HCT116 (cell line): ENCODE data around the gene RSAD2. TPM values are rescaled to one million over a fixed set of nuclear protein-coding genes. Genes with fewer than 3 reads are reported as not detected.

Experiments
- ATAC-seq: fragments of 200-7000 bp; cut with Tn5 transposase; 2 replicates; pipeline ENCODE4 v1.9.1; 2020; ENCODE audit warnings: mild to moderate bottlenecking, moderate library complexity
- BruUV-seq: library from RNA; stranded (reverse); fragments of 400-500 nt; replicated peaks from 2 replicates; lab custom pipeline; 2021; lab: Mats Ljungman, UMichigan
- CTCF ChIA-PET: fragments of 300-600 bp; sonication (Branson Sonifier 250); formaldehyde crosslinking; loops from one replicate; lab custom pipeline; 2021; ENCODE audit warnings: antibody characterized with exemption; lab: Charles Lee
- POLR2A ChIA-PET: fragments of 300-600, 350-600 bp; sonication (Branson Sonifier 250); formaldehyde crosslinking; loops from one replicate; lab custom pipeline; 2021; ENCODE audit warnings: antibody characterized with exemption; lab: Charles Lee
- RAD21 ChIA-PET, 2 experiments: fragments of 300-600 bp; sonication (Branson Sonifier 250); formaldehyde crosslinking; loops; one replicate each; lab custom pipeline; 2023; ENCODE audit warnings: low total read pairs in 2 of 2; ENCODE audit not compliant: uncharacterized antibody in 2 of 2, unreplicated experiment in 2 of 2, low non-redundant PET in 1 of 2; lab: Charles Lee
- DNase-seq: peaks from one replicate; pipeline ENCODE4 v3.0.0-alpha.2; 2010; ENCODE audit warnings: low read depth, low spot score
- H2AFZ ChIP-seq: fragments of 200-600 bp; shearing (Covaris generic), sonication (generic); 2 replicates; pipeline ENCODE4 v1.6.1; 2017; ENCODE audit warnings: low read depth, mixed run types, mixed read lengths, antibody characterized with exemption, low read length; ENCODE audit not compliant: poor library complexity, severe bottlenecking
- H3K27ac ChIP-seq: 2 replicates; pipeline ENCODE4 v1.5.1; 2012; ENCODE audit warnings: low read depth, low read length
- H3K27me3 ChIP-seq: fragments of 200-600 bp; sonication (generic); 2 replicates; pipeline ENCODE4 v1.6.1; 2016; ENCODE audit warnings: mixed run types, low read length, mixed read lengths; ENCODE audit not compliant: insufficient read depth
- H3K36me3 ChIP-seq, 2 experiments: fragments of 200-500 bp in 1 of 2; fragments of 200-600 bp in 1 of 2; sonication (Bioruptor generic) in 1 of 2; sonication (generic) in 1 of 2; 2 replicates each; pipeline versions ENCODE4 v1.5.1 to v1.6.1; 2014 to 2016; ENCODE audit warnings: low read length in 2 of 2, inconsistent platforms in 1 of 2, mixed read lengths in 1 of 2, mixed run types in 1 of 2; ENCODE audit not compliant: insufficient read depth in 2 of 2, control insufficient read depth in 1 of 2
- H3K4me1 ChIP-seq, 2 experiments: fragments of 200-600 bp in 1 of 2; sonication (generic) in 1 of 2; 2 replicates each; pipeline versions ENCODE4 v1.5.1 to v1.6.1; 2012 to 2017; ENCODE audit warnings: low read length in 2 of 2, inconsistent platforms in 1 of 2, mild to moderate bottlenecking in 1 of 2, mixed read lengths in 1 of 2, mixed run types in 1 of 2, moderate library complexity in 1 of 2; ENCODE audit not compliant: insufficient read depth in 2 of 2, control insufficient read depth in 1 of 2
- H3K4me2 ChIP-seq: fragments of 200-600 bp; sonication (generic); 2 replicates; pipeline ENCODE4 v1.6.1; 2017; ENCODE audit warnings: mixed run types, low read length, mixed read lengths
- H3K4me3 ChIP-seq, 2 experiments: fragments of 200-600 bp in 1 of 2; sonication (generic) in 1 of 2; replicated peaks in 1 of 2; 2 replicates each; pipeline ENCODE4 v1.5.1; 2011 to 2016; ENCODE audit warnings: low read length in 2 of 2, control low read depth in 1 of 2, low read depth in 1 of 2, mild to moderate bottlenecking in 1 of 2, mixed read lengths in 1 of 2, mixed run types in 1 of 2
- H3K79me2 ChIP-seq: fragments of 200-600 bp; sonication (generic); 2 replicates; pipeline ENCODE4 v1.6.1; 2017; ENCODE audit warnings: mild to moderate bottlenecking, mixed run types, low read length, moderate library complexity, mixed read lengths; ENCODE audit not compliant: insufficient read depth
- H3K9ac ChIP-seq: fragments of 200-600 bp; sonication (generic); 2 replicates; pipeline ENCODE4 v1.6.1; 2016; ENCODE audit warnings: low read length, mixed read lengths
- H3K9me2 ChIP-seq: fragments of 200-600 bp; sonication (generic), shearing (Covaris generic); 2 replicates; pipeline ENCODE4 v1.6.1; 2017; ENCODE audit warnings: mixed run types, mild to moderate bottlenecking, moderate library complexity; ENCODE audit not compliant: insufficient read depth
- H3K9me3 ChIP-seq, 2 experiments: fragments of 200-500 bp in 1 of 2; fragments of 200-600 bp in 1 of 2; sonication (Bioruptor generic) in 1 of 2; sonication (generic) in 1 of 2; 2 replicates each; pipeline ENCODE4 v1.6.1; 2014 to 2017; ENCODE audit warnings: low read length in 2 of 2, mixed read lengths in 2 of 2, inconsistent platforms in 1 of 2, low read depth in 1 of 2, mild to moderate bottlenecking in 1 of 2, mixed run types in 1 of 2, moderate library complexity in 1 of 2; ENCODE audit not compliant: control insufficient read depth in 1 of 2, insufficient read depth in 1 of 2
- H4K20me1 ChIP-seq: fragments of 200-600 bp; sonication (generic), shearing (Covaris generic); 2 replicates; pipeline ENCODE4 v1.6.1; 2017; ENCODE audit warnings: mixed run types, mild to moderate bottlenecking, moderate library complexity; ENCODE audit not compliant: insufficient read depth
- EZH2 ChIP-seq: fragments of 200-600 bp; sonication (generic); IDR thresholded peaks from 2 replicates; pipeline ENCODE4 v1.6.1; 2017; ENCODE audit warnings: antibody characterized with exemption, mixed run types
- TCF7L2 ChIP-seq: IDR thresholded peaks from 2 replicates; pipeline ENCODE4 v1.7.0; 2011; ENCODE audit warnings: borderline replicate concordance, inconsistent platforms; ENCODE audit not compliant: insufficient read depth, insufficient read length; ENCODE audit errors: extremely low read depth
- ZFX ChIP-seq: fragments of 450-650 bp; IDR thresholded peaks from 2 replicates; pipeline ENCODE4 v1.6.1; 2017
- intact Hi-C: fragments of 100-400 bp; cut with micrococcal nuclease; formaldehyde crosslinking; loops from 2 replicates; pipeline ENCODE4 v1.10.0; 2022
- total RNA-seq: library from RNA; stranded (reverse); gene quantifications from one replicate; pipeline ENCODE4 v1.2.1, GENCODE V29; 2021; ENCODE audit not compliant: unreplicated experiment
- TF ChIP-seq, protein P1 (sequence below): IDR thresholded peaks from 2 replicates; pipeline ENCODE4 v1.6.1; 2012
- TF ChIP-seq, protein P2 (sequence below): IDR thresholded peaks from 2 replicates; pipeline ENCODE4 v1.6.1; 2011; ENCODE audit warnings: mild to moderate bottlenecking, low read length, moderate library complexity; ENCODE audit not compliant: insufficient replicate concordance; ENCODE audit errors: extremely low read depth
- TF ChIP-seq, protein P3 (sequence below): IDR thresholded peaks from 2 replicates; pipeline ENCODE4 v1.6.1; 2012

Gene RSAD2
- total RNA-seq, 1 experiment from 2014 or later = not detected

DNA sequence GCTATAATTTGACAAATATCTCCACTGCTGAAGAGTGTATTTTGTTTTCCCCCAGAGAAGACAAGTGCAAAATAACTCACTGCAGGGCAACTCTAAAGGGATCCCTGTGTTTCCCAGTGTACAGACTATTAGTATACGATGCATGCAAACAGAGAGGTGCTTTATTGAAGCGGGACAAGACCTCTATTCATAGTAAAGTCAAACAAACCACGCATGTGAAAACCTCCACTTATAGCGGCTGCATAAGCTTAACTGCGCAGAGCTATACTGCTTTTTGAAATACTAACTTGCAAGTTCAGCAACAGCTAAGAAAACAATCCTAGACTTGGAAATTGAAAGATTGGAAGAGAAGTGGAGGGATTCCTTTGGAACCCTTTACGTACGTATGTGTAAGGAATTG lies 55.3 kb downstream of the RSAD2 start:
- DNase-seq (no peak), ATAC-seq (no peak)
- ChIA-PET CTCF (no interaction called here), RAD21 (no interaction called here), POLR2A (no interaction called here)
- TF ChIP-seq, protein P1, sequence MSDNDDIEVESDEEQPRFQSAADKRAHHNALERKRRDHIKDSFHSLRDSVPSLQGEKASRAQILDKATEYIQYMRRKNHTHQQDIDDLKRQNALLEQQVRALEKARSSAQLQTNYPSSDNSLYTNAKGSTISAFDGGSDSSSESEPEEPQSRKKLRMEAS = no peak
- TF ChIP-seq, protein P2, sequence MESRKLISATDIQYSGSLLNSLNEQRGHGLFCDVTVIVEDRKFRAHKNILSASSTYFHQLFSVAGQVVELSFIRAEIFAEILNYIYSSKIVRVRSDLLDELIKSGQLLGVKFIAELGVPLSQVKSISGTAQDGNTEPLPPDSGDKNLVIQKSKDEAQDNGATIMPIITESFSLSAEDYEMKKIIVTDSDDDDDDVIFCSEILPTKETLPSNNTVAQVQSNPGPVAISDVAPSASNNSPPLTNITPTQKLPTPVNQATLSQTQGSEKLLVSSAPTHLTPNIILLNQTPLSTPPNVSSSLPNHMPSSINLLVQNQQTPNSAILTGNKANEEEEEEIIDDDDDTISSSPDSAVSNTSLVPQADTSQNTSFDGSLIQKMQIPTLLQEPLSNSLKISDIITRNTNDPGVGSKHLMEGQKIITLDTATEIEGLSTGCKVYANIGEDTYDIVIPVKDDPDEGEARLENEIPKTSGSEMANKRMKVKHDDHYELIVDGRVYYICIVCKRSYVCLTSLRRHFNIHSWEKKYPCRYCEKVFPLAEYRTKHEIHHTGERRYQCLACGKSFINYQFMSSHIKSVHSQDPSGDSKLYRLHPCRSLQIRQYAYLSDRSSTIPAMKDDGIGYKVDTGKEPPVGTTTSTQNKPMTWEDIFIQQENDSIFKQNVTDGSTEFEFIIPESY = no peak
- TF ChIP-seq, protein P3, sequence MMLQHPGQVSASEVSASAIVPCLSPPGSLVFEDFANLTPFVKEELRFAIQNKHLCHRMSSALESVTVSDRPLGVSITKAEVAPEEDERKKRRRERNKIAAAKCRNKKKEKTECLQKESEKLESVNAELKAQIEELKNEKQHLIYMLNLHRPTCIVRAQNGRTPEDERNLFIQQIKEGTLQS = no peak
- no peak for TF ChIP-seq ZFX
- TF ChIP-seq TCF7L2 = no peak
- intact Hi-C loops = no loop called here
- H3K9me2 ChIP-seq = no peaks in the 10 kb centered on the region
- H3K27ac ChIP-seq = no peak overlapping the region
- no peak overlapping the region for H3K4me2 ChIP-seq
- no peaks in the 10 kb centered on the region for H4K20me1 ChIP-seq
- no peak overlapping the region for H2AFZ ChIP-seq
- H3K36me3 ChIP-seq = no peaks in the 10 kb centered on the region
- no TSS peak for BruUV-seq
- no peaks in the 10 kb centered on the region for H3K4me1 ChIP-seq
- H3K79me2 ChIP-seq = peaks cover 13% of the 10 kb centered on the region; the same call in 1 of the 2 replicates
- H3K9me3 ChIP-seq = no peaks in the 10 kb centered on the region
- H3K9ac ChIP-seq = no peak overlapping the region
- no peaks in the 10 kb centered on the region for H3K27me3 ChIP-seq
- H3K4me3 ChIP-seq = no peak overlapping the region

GRCh38 chr2:6933911-6934310 lies 56.3 kb downstream of the RSAD2 start:
- no peak overlapping the region for H3K4me2 ChIP-seq
- intact Hi-C loops = no loop called here
- no peak overlapping the region for H3K4me3 ChIP-seq
- no peaks in the 10 kb centered on the region for H3K4me1 ChIP-seq
- no peak overlapping the region for H3K9ac ChIP-seq
- ChIA-PET CTCF (no interaction called here), RAD21 (no interaction called here), POLR2A (no interaction called here)
- H2AFZ ChIP-seq = no peak overlapping the region
- H3K36me3 ChIP-seq = no peaks in the 10 kb centered on the region
- no peaks in the 10 kb centered on the region for H4K20me1 ChIP-seq
- H3K79me2 ChIP-seq = 0 out of 2 replicates have a peak, but pooled peaks cover 13% of the 10 kb centered on the region
- no peak for DNase-seq
- BruUV-seq = no TSS peak
- H3K9me2 ChIP-seq = no peaks in the 10 kb centered on the region
- no peak overlapping the region for H3K27ac ChIP-seq
- H3K27me3 ChIP-seq = no peaks in the 10 kb centered on the region
- no peaks in the 10 kb centered on the region for H3K9me3 ChIP-seq
- TF ChIP-seq, protein P2 = no peak
- TF ChIP-seq EZH2 = no peak
- no peak for ATAC-seq
